MCF 10A (cell line): ENCODE measurements around the gene RTKN2. TPM values are rescaled to one million over a fixed set of nuclear protein-coding genes. Genes with fewer than 3 reads are reported as not detected.

Experiments used
- BruUV-seq: library from RNA; stranded (reverse); fragments of 400-500 nt; replicated peaks from 2 replicates; lab custom pipeline; 2021; lab: Mats Ljungman, UMichigan
- CTCF ChIA-PET: fragments of 300-600 bp; sonication (Branson Sonifier 250); formaldehyde crosslinking; extraction: SDS; loops from one replicate; lab custom pipeline; 2021; ENCODE audit warnings: antibody characterized with exemption, inconsistent platforms; lab: Yijun Ruan, JAX
- POLR2A ChIA-PET: fragments of 300-600, 350-650 bp; sonication (Branson Sonifier 250); formaldehyde crosslinking; extraction: SDS; loops from one replicate; lab custom pipeline; 2020; ENCODE audit warnings: antibody characterized with exemption, inconsistent platforms; lab: Yijun Ruan, JAX
- DNase-seq: peaks from one replicate; pipeline ENCODE4 v3.0.0-alpha.2; 2018; ENCODE audit not compliant: unreplicated experiment
- H3K27ac Mint-ChIP-seq: one replicate; pipeline ENCODE4 v1.8.0; 2022; ENCODE audit warnings: mild to moderate bottlenecking, low read depth, mixed read lengths; ENCODE audit not compliant: unreplicated experiment
- H3K27me3 Mint-ChIP-seq: one replicate; pipeline ENCODE4 v1.8.0; 2022; ENCODE audit warnings: mixed read lengths; ENCODE audit not compliant: insufficient read depth, unreplicated experiment
- H3K36me3 Mint-ChIP-seq: one replicate; pipeline ENCODE4 v1.8.0; 2022; ENCODE audit warnings: mild to moderate bottlenecking, moderate library complexity, mixed read lengths; ENCODE audit not compliant: insufficient read depth, unreplicated experiment
- H3K4me1 Mint-ChIP-seq: one replicate; pipeline ENCODE4 v1.8.0; 2022; ENCODE audit warnings: mixed read lengths; ENCODE audit not compliant: insufficient read depth, unreplicated experiment
- H3K4me3 Mint-ChIP-seq: one replicate; pipeline ENCODE4 v1.8.0; 2022; ENCODE audit warnings: mild to moderate bottlenecking, moderate library complexity, mixed read lengths; ENCODE audit not compliant: unreplicated experiment
- H3K9me3 Mint-ChIP-seq: one replicate; pipeline ENCODE4 v1.8.0; 2022; ENCODE audit warnings: mixed read lengths; ENCODE audit not compliant: unreplicated experiment
- intact Hi-C: fragments of 100-400 bp; cut with micrococcal nuclease; formaldehyde crosslinking; loops from 2 replicates; pipeline ENCODE4 v1.14.1; 2022
- total RNA-seq: library from RNA; stranded (reverse); gene quantifications from 2 replicates; pipeline ENCODE4 v1.2.3, GENCODE V29; 2022
- TF ChIP-seq, protein P1 (sequence below): fragments of 200-600 bp; IDR thresholded peaks from one replicate; pipeline ENCODE4 v1.8.0; 2022; ENCODE audit warnings: antibody characterized with exemption, mild to moderate bottlenecking; ENCODE audit not compliant: unreplicated experiment

RTKN2 gene
- total RNA-seq, 1 experiment from 2014 or later = 2.6 TPM

GRCh38 chr10:62183442-62183841 lies 85.2 kb downstream of the RTKN2 start:
- H3K36me3 Mint-ChIP-seq = no peaks in the 10 kb centered on the region
- POLR2A ChIA-PET = no interaction called here
- no peak overlapping the region for H3K27ac Mint-ChIP-seq
- intact Hi-C loops = no loop called here
- no peak for DNase-seq
- H3K9me3 Mint-ChIP-seq = peaks cover 10% of the 10 kb centered on the region
- CTCF ChIA-PET = interaction anchor here (0.9 kb wide), 1 partner anchor 15 kb away, joined by 4 read pairs; no protein-coding TSS in a partner anchor
- TF ChIP-seq, protein P1, sequence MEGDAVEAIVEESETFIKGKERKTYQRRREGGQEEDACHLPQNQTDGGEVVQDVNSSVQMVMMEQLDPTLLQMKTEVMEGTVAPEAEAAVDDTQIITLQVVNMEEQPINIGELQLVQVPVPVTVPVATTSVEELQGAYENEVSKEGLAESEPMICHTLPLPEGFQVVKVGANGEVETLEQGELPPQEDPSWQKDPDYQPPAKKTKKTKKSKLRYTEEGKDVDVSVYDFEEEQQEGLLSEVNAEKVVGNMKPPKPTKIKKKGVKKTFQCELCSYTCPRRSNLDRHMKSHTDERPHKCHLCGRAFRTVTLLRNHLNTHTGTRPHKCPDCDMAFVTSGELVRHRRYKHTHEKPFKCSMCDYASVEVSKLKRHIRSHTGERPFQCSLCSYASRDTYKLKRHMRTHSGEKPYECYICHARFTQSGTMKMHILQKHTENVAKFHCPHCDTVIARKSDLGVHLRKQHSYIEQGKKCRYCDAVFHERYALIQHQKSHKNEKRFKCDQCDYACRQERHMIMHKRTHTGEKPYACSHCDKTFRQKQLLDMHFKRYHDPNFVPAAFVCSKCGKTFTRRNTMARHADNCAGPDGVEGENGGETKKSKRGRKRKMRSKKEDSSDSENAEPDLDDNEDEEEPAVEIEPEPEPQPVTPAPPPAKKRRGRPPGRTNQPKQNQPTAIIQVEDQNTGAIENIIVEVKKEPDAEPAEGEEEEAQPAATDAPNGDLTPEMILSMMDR = no peak
- no TSS peak for BruUV-seq
- H3K4me3 Mint-ChIP-seq = no peak overlapping the region
- no peaks in the 10 kb centered on the region for H3K27me3 Mint-ChIP-seq
- H3K4me1 Mint-ChIP-seq = no peaks in the 10 kb centered on the region

DNA sequence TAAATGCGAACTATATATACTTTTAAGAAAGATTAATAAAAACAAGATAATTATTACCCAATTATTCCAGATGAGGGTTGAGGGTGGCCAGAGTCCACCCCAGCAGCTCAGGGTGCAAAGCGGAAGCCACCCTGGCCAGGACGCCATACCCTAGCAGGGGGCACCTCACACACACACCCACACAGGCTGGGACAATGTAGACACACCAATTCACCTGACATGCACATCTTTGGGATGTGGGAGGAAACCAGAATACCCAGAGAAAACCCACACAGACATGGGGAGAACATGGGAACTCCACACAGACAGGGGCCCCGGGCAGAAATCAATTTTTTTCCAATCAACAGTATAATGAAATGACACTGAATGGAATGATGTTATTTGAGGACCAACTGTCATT lies 86.0 kb downstream of the RTKN2 start:
- ChIA-PET CTCF (no interaction called here), POLR2A (no interaction called here)
- Mint-ChIP-seq H3K4me1 (no peaks in the 10 kb centered on the region), H3K9me3 (peaks cover 10% of the 10 kb centered on the region), H3K36me3 (no peaks in the 10 kb centered on the region), H3K4me3 (no peak overlapping the region), H3K27me3 (no peaks in the 10 kb centered on the region), H3K27ac (no peak overlapping the region)
- no peak for DNase-seq
- intact Hi-C loops = no loop called here
- TF ChIP-seq, protein P1 = no peak
- no TSS peak for BruUV-seq

GRCh38 chr10:62182171-62182570 lies 86.5 kb downstream of the RTKN2 start:
- no peaks in the 10 kb centered on the region for H3K4me1 Mint-ChIP-seq
- BruUV-seq = no TSS peak
- no peak for DNase-seq
- TF ChIP-seq, protein P1 = no peak
- H3K27me3 Mint-ChIP-seq = no peaks in the 10 kb centered on the region
- intact Hi-C loops = no loop called here
- no peaks in the 10 kb centered on the region for H3K36me3 Mint-ChIP-seq
- CTCF ChIA-PET = no interaction called here
- POLR2A ChIA-PET = no interaction called here
- H3K4me3 Mint-ChIP-seq = no peak overlapping the region
- H3K9me3 Mint-ChIP-seq = peaks cover 10% of the 10 kb centered on the region
- no peak overlapping the region for H3K27ac Mint-ChIP-seq

GRCh38 chr10:62180677-62181076 lies 88.0 kb downstream of the RTKN2 start:
- Mint-ChIP-seq H3K36me3 (no peaks in the 10 kb centered on the region), H3K27ac (no peak overlapping the region), H3K4me3 (no peak overlapping the region), H3K9me3 (peaks cover 10% of the 10 kb centered on the region), H3K4me1 (no peaks in the 10 kb centered on the region), H3K27me3 (no peaks in the 10 kb centered on the region)
- ChIA-PET POLR2A (no interaction called here), CTCF (no interaction called here)
- DNase-seq = peak; percentile 9
- intact Hi-C loops = no loop called here
- BruUV-seq = no TSS peak
- TF ChIP-seq, protein P1 = no peak
